Type B pancreatic cell (in vitro differentiated cells): ENCODE results near the gene REC8. TPM values are rescaled to one million over a fixed set of nuclear protein-coding genes. Genes with fewer than 3 reads are reported as not detected.

Experiments
- DNase-seq: peaks from one replicate; pipeline ENCODE4 v3.0.0; 2021; ENCODE audit warnings: mixed read lengths; ENCODE audit not compliant: unreplicated experiment; ENCODE audit errors: extremely low spot score
- H3K27ac Mint-ChIP-seq: 2 replicates; pipeline ENCODE4 v1.8.0; 2021; ENCODE audit warnings: mild to moderate bottlenecking, mixed read lengths
- H3K27me3 Mint-ChIP-seq: 2 replicates; pipeline ENCODE4 v1.8.0; 2021; ENCODE audit warnings: mixed read lengths
- H3K36me3 Mint-ChIP-seq: 2 replicates; pipeline ENCODE4 v1.8.0; 2021; ENCODE audit warnings: mixed read lengths
- H3K4me1 Mint-ChIP-seq: one replicate; pipeline ENCODE4 v1.8.0; 2021; ENCODE audit warnings: mixed read lengths; ENCODE audit not compliant: unreplicated experiment
- H3K4me3 Mint-ChIP-seq: 2 replicates; pipeline ENCODE4 v1.8.0; 2021; ENCODE audit warnings: mild to moderate bottlenecking, mixed read lengths
- H3K9me3 Mint-ChIP-seq: 2 replicates; pipeline ENCODE4 v1.8.0; 2021; ENCODE audit warnings: mixed read lengths
- total RNA-seq: library from RNA; stranded (reverse); gene quantifications from 2 replicates; pipeline ENCODE4 v1.2.1, GENCODE V29; 2021; ENCODE audit warnings: low replicate concordance
- TF ChIP-seq, protein P1 (sequence below): fragments of 200-600 bp; sonication (generic); conservative IDR thresholded peaks from 2 replicates; pipeline ENCODE4 v1.5.0; 2021; ENCODE audit warnings: antibody characterized with exemption, mild to moderate bottlenecking

The REC8 gene
- total RNA-seq, 1 donor from 2014 or later: 221 TPM

DNA sequence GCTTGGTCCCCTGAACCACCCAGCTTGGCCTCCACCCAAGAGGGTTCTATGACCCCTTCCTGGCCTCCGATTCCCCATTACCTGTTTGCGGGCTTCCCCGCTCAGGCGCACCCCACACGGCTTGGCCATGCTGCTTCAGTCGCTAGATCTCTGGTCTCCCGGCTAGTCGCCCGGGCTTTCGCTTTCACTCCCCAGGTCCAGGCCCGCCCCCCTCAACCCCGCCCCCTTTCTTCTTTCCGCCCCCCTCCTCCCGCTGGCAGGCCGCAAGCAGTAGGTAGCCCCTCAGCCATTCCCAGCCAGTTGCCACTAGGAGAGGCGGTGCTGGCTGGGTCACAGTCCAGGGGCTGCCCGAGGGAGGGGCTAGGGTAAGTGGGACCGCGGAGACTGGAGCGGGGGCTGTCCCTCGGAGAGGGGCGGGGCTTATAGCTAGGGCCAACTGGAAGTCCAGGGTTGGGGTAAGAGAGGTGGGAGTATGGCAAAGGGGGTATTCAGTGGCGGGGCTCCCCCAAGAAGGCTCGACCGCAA is 25.4 kb upstream of the REC8 start, which contains the start of gene PSME2:
PSME2 (minus strand) TSS at position 158 of the 525 bp plus-strand sequence; CDS start at position 129, 29 bp downstream.
- peak within 1 kb of the TSS; percentile 92 for H3K27ac Mint-ChIP-seq

DNA sequence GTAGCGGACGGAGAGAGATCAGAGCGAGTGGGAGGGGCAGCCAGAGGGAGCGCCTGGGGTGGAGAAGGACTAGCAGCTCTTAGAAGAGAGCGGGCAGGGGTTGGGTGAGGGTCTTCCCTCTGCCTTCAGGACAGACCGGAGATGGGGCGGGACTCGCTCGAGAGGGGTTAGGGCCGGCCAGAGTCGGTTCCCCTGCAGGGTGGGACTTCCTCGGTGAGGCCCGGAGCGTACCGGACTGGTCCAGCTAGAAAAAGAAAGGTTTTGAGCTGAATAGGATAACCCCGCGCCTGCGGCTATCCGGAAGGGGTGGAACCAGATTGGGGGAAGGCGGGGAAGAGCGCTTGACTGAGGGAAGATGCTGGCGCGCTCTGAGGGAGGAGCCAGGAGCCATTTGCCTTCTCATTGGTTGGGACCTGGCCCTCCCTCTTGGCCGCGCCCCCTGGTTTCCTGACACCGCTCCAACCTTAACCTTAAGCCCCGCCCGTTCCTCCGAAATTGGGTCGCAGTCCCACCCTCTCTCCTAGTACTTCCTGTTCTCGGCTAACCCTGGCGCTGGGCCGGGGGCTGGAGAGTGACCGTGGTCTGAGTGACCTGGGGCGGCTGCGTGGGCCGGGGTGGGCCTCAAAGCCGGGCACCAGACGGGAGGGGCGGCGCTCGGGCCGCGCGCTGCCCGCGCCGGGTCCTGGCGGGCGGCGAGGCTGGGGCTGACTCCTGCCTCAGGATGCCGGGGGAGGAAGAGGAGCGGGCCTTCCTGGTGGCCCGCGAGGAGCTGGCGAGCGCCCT is 24.7 kb upstream of the REC8 start, which contains the start of gene RNF31:
RNF31 (plus strand) TSS at position 521 of the 783 bp plus-strand sequence; CDS start at position 722, 201 bp downstream.
- TF ChIP-seq, protein P1, sequence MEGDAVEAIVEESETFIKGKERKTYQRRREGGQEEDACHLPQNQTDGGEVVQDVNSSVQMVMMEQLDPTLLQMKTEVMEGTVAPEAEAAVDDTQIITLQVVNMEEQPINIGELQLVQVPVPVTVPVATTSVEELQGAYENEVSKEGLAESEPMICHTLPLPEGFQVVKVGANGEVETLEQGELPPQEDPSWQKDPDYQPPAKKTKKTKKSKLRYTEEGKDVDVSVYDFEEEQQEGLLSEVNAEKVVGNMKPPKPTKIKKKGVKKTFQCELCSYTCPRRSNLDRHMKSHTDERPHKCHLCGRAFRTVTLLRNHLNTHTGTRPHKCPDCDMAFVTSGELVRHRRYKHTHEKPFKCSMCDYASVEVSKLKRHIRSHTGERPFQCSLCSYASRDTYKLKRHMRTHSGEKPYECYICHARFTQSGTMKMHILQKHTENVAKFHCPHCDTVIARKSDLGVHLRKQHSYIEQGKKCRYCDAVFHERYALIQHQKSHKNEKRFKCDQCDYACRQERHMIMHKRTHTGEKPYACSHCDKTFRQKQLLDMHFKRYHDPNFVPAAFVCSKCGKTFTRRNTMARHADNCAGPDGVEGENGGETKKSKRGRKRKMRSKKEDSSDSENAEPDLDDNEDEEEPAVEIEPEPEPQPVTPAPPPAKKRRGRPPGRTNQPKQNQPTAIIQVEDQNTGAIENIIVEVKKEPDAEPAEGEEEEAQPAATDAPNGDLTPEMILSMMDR: no peak
- Mint-ChIP-seq H3K4me1 (peaks cover 32% of the 10 kb centered on the region), H3K4me3 (peak within 1 kb of the TSS; percentile 98), H3K27me3 (no peaks in the 10 kb centered on the region), H3K9me3 (no peaks in the 10 kb centered on the region), H3K27ac (peak within 1 kb of the TSS; percentile 92), H3K36me3 (peaks cover 9% of the 10 kb centered on the region)
- DNase-seq: peak; percentile 95

More for the DNA sequence above, 25.4 kb upstream of the REC8 start, which contains the start of gene PSME2:
- H3K4me1 Mint-ChIP-seq: peaks cover 36% of the 10 kb centered on the region
- H3K4me3 Mint-ChIP-seq: peak within 1 kb of the TSS; percentile 98
- TF ChIP-seq, protein P1: no peak
- H3K9me3 Mint-ChIP-seq: no peaks in the 10 kb centered on the region
- peak; percentile 94 for DNase-seq
- peaks cover 9% of the 10 kb centered on the region for H3K36me3 Mint-ChIP-seq
- no peaks in the 10 kb centered on the region for H3K27me3 Mint-ChIP-seq

DNA sequence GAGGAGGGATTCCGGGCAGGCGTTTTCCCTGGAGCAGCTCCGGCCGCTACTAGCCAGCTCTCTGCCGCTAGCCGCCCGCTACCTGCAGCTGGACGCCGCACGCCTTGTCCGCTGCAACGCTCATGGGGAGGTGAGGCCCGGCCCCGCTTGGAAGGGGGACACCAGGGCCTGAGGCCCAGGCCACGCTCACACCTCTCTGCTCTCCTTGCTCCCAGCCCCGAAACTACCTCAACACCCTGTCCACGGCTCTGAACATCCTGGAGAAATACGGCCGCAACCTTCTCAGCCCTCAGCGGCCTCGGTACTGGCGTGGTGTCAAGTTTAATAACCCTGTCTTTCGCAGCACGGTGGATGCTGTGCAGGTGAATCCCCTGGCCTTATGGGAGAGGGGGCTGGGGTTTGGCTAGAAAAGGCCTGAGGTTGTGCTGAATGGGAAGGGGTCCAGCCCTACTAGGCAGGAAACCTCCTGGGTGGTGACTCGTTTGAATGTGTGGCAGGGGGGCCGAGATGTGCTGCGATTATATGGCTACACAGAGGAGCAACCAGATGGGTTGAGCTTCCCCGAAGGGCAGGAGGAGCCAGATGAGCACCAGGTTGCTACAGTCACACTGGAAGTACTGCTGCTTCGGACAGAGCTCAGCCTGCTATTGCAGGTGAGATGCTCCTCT is 24.0 kb upstream of the REC8 start:
- Mint-ChIP-seq H3K9me3 (no peaks in the 10 kb centered on the region), H3K27ac (peak overlapping the region; percentile 46), H3K4me3 (peak overlapping the region; percentile 98), H3K36me3 (peaks cover 9% of the 10 kb centered on the region), H3K4me1 (peaks cover 29% of the 10 kb centered on the region), H3K27me3 (no peaks in the 10 kb centered on the region)
- DNase-seq: no peak
- TF ChIP-seq, protein P1: no peak

DNA sequence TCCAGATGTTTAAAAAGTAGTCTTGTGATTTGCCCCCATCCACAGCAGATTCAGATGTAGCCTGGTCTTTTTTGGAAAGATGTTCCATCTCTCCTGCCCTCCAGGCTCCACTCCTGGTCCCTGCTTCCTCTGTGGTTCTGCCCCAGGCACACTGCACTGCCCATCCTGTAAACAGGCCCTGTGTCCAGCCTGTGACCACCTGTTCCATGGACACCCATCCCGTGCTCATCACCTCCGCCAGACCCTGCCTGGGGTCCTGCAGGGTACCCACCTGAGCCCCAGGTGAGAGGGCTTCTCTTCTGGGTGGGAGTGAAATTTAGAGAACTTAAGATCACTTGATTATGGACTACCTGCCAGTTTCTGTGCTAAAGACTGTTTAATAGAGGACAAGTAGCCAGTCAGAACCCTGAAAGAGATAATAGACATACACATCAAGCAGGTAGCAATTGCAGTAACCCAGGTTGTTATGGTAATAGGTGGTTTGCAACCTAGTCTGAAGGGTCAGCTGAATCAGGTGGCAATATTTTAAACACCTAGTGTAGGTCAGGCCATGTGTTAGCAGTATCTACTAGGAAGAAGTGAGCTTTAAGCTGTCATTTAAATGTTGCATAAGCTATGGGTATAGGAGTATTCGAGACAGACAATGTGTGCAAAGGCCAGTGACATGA is 22.4 kb upstream of the REC8 start:
- Mint-ChIP-seq H3K4me3 (peak overlapping the region; percentile 98), H3K27ac (no peak overlapping the region), H3K4me1 (peaks cover 24% of the 10 kb centered on the region), H3K9me3 (no peaks in the 10 kb centered on the region), H3K36me3 (peaks cover 10% of the 10 kb centered on the region), H3K27me3 (no peaks in the 10 kb centered on the region)
- no peak for DNase-seq
- TF ChIP-seq, protein P1: no peak

DNA sequence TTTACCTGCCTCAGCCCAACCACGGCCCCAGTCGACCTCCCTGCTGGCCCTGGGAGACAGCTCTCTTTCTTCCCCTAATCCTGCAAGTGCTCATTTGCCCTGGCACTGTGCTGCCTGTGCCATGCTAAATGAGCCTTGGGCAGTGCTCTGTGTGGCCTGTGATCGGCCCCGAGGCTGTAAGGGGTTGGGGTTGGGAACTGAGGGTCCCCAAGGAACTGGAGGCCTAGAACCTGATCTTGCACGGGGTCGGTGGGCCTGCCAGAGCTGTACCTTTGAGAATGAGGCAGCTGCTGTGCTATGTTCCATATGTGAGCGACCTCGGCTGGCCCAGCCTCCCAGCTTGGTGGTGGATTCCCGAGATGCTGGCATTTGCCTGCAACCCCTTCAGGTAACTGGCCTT is 21.8 kb upstream of the REC8 start:
- Mint-ChIP-seq H3K27me3 (no peaks in the 10 kb centered on the region), H3K36me3 (peaks cover 12% of the 10 kb centered on the region), H3K4me1 (peaks cover 24% of the 10 kb centered on the region), H3K27ac (no peak overlapping the region), H3K4me3 (no peak overlapping the region), H3K9me3 (no peaks in the 10 kb centered on the region)
- TF ChIP-seq, protein P1: no peak
- DNase-seq: no peak
